ENCODE data around the gene ITPR1.

Gene ITPR1

DNA sequence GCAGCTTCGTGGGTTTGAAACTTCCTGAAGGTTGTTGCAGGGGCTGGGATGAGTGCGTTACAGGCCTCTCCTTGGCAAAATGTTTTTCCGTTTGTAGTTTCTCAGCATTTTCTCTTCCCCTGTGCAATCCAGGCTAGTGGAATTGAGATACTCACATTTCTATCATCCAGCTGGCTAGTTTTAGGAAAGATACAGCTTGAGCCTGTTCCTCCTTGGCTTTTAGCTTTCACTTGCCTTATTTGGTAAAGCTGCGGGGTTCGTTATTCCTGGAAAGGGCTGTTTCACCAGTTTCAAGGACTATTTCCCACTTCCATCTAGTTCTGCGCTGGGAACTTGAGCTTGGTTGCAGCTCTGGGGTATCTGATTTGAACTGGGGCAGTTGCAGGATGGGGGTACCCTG lies 90.3 kb downstream of the ITPR1 start:
- H3K4me3 ChIP-seq (replicated peaks; ENCODE audit: low read depth, low read length) = no peak overlapping the region
- TF ChIP-seq, protein P1, sequence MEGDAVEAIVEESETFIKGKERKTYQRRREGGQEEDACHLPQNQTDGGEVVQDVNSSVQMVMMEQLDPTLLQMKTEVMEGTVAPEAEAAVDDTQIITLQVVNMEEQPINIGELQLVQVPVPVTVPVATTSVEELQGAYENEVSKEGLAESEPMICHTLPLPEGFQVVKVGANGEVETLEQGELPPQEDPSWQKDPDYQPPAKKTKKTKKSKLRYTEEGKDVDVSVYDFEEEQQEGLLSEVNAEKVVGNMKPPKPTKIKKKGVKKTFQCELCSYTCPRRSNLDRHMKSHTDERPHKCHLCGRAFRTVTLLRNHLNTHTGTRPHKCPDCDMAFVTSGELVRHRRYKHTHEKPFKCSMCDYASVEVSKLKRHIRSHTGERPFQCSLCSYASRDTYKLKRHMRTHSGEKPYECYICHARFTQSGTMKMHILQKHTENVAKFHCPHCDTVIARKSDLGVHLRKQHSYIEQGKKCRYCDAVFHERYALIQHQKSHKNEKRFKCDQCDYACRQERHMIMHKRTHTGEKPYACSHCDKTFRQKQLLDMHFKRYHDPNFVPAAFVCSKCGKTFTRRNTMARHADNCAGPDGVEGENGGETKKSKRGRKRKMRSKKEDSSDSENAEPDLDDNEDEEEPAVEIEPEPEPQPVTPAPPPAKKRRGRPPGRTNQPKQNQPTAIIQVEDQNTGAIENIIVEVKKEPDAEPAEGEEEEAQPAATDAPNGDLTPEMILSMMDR (IDR thresholded peaks at IDR 0.05; ENCODE audit: low read depth, low read length, missing control alignments) = no peak
- DNase-seq (ENCODE audit: extremely low read depth, low read depth) = no peak

DNA sequence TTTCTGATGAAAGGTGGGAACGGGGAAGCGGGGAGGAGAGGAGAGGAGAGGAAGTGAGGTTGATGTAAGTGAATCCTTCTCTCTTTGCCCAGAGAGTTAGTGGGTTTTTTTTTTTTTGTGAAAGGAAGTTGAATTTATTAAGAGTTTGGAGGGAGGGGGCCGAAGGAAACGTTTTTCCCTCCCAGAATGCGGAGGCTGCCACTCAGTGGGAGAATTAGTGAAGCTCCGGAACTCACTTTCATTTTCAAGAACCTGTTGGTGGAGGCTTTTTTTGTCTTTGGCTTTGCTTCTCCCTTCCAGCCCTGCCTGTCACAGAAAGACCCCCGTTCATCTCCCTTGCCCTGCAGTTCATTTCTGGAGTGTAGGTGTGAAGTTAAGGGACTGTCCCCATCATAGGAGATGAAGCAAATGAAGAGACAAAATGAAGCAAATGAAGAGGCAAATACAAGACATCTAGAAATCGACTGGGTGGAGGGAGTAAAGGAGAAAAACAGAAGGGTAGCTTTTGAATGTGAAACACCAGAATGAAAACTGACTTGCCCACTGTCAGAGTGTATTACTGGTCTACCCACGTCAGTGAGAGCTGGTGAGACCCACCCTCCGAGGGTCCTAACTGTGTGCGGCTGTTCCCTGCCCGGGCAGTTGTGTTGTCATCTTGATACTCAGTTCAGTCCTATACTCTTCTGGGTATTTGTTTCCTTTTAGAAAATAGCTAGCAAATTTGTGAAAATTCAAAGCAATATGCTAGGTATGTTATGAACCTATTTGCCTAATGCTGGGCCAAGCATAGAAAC lies 91.5 kb downstream of the ITPR1 start:
- TF ChIP-seq, protein P1 (IDR thresholded peaks at IDR 0.05; ENCODE audit: low read depth, low read length, missing control alignments) = no peak
- DNase-seq (ENCODE audit: extremely low read depth, low read depth) = no peak
- H3K4me3 ChIP-seq (replicated peaks; ENCODE audit: low read depth, low read length) = no peak overlapping the region

DNA sequence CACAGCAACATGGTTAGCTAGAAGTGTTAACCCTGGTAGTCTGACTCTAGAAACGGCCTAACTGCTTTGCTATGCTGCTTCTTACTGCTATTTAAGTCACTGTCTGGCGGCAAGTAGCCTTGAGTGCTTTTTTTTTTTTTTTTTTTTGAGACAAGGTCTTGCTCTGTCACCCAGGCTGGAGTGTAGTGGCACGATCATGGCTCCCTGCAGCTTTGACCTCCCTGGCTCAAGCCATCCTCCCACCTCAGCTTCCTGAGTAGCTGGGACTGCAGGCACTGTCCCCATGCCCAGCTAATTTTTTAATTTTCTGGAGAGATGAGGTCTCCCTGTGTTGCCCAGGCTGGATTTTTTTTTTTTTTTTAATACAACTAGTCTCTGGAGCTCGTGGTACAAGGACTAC lies 93.2 kb downstream of the ITPR1 start:
- TF ChIP-seq, protein P1 (IDR thresholded peaks at IDR 0.05; ENCODE audit: low read depth, low read length, missing control alignments) = no peak
- no peak for DNase-seq (ENCODE audit: extremely low read depth, low read depth)
- no peak overlapping the region for H3K4me3 ChIP-seq (replicated peaks; ENCODE audit: low read depth, low read length)

DNA sequence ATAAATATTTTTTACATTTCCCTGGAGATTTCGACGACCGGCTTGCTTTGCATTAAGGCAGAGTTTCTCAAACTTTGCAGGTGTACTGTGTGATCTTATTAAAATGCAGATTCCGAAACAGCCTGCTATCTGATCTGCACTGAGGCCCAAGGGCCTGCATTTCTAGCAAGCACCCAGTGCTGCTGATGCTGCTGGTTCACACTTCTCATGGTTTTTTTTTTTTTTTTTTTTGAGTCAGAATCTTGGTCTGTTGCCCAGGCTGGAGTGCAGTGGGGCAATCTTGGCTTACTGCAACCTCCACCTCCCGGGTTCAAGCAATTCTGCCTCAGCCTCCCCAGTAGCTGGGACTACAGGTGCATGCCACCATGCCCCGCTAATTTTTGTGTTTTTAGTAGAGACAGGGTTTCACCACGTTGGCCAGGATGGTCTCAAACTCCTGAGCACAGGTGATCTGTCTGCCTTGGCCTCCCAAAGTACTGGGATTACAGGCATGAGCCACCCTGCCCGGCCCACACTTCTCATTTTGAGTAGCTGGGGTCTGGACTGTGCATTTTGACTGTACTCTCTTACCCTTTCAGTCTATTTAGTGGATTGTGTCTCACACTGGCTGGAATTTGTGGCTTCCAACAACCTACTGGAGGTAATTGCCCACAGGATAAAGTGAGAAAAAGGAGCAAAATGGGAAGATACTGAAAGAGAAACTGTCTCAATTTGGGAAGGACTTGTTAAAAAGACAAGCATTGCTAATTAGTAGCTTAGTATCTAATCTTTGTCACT lies 94.1 kb downstream of the ITPR1 start:
- H3K4me3 ChIP-seq (replicated peaks; ENCODE audit: low read depth, low read length) = no peak overlapping the region
- DNase-seq (ENCODE audit: extremely low read depth, low read depth) = no peak
- TF ChIP-seq, protein P1 (IDR thresholded peaks at IDR 0.05; ENCODE audit: low read depth, low read length, missing control alignments) = no peak

DNA sequence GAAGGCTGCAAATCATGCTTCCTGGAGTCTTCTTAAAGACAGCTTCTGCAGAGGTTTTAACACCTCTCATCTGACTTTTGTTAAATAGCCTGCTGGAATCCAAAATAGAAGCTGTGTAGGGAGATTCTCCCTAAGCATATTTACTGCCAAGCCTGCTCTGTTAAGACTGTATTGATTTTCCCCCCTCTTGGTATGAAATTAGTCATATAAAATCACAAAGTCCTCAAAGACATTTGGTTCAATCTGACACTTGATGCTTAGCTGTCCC lies 94.6 kb downstream of the ITPR1 start:
- TF ChIP-seq, protein P1 (IDR thresholded peaks at IDR 0.05; ENCODE audit: low read depth, low read length, missing control alignments) = no peak
- H3K4me3 ChIP-seq (replicated peaks; ENCODE audit: low read depth, low read length) = no peak overlapping the region
- DNase-seq (ENCODE audit: extremely low read depth, low read depth) = no peak

DNA sequence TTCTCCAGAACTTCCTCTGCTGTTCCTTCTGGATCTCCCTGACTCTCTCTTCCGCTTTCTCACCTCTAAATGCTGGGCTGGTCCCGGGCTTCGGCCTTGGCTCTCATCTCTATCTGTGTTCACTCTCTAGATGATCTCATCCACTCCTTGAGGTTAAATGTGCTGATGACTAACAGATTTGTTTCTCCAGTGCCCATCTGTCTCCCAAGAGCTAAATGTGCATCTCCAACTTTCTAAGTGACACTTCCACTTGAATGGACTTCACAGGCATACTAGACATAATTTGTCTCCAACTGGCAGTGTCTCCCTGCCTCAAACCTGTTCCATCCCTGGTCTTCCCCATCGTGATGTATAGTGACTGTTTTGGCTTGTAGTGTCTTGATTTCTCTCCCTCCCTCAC lies 95.3 kb downstream of the ITPR1 start:
- peak; percentile 50 for DNase-seq (ENCODE audit: extremely low read depth, low read depth)
- no peak overlapping the region for H3K4me3 ChIP-seq (replicated peaks; ENCODE audit: low read depth, low read length)
- TF ChIP-seq, protein P1 (IDR thresholded peaks at IDR 0.05; ENCODE audit: low read depth, low read length, missing control alignments) = no peak

Data from HFF-Myc (cell line).